Gastroesophageal sphincter (tissue), 3 donors: ENCODE results near the gene SCGB2B2.

Source experiments
- CTCF ChIP-seq, 4 experiments: fragments of 200-600 bp in 2 of 4; fragments of 450-650 bp in 2 of 4; sonication (generic) in 1 of 4; IDR thresholded peaks; one replicate each; pipeline ENCODE4 v1.5.1; 2017 to 2019; ENCODE audit warnings: antibody characterized with exemption in 4 of 4, mild to moderate bottlenecking in 2 of 4, moderate library complexity in 2 of 4
- EP300 ChIP-seq: sonication (generic); formaldehyde crosslinking; IDR thresholded peaks from one replicate; pipeline ENCODE4 v1.6.1; 2017; ENCODE audit warnings: antibody characterized with exemption, mild to moderate bottlenecking
- POLR2AphosphoS5 ChIP-seq: sonication (generic); formaldehyde crosslinking; IDR thresholded peaks from one replicate; pipeline ENCODE4 v1.6.1; 2017; ENCODE audit warnings: antibody characterized with exemption

DNA sequence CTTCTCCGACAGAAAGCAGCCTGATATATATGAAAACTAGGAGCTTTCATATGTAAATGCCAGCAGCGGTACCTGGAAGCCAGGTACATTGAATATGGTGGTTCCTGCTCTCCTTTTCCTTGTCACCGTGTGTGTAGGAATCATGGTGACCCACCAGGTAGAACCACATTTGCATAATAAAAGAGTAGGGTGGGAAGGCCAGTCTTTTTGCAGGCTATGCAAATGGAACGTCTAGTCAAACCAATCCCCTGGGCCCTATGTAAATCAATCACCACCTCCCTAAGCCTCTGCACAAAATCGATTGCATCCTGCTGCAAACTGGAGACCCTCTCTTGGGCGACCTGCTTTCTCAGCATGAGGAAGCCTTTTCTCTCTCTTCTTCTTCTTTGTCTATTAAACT lies 34.9 kb upstream of the SCGB2B2 start:
- no peak for TF ChIP-seq EP300
- TF ChIP-seq CTCF (IDR thresholded peaks at IDR 0.05) = no peak
- TF ChIP-seq POLR2AphosphoS5 = no peak
